Neural cell (in vitro differentiated cells): Measurements from ENCODE around the gene VEGFD. TPM values are rescaled to one million over a fixed set of nuclear protein-coding genes. Genes with fewer than 3 reads are reported as not detected.

Experiments
- H2AFZ ChIP-seq: fragments of 200-600, 300-800 bp; sonication (generic), shearing (Covaris generic); 2 replicates; pipeline ENCODE4 v1.6.0; 2014; ENCODE audit warnings: low read depth, mild to moderate bottlenecking, antibody characterized with exemption, low read length, moderate library complexity
- H3F3A ChIP-seq: fragments of 200-600 bp; shearing (Covaris generic); 2 replicates; pipeline ENCODE4 v1.6.1; 2016; ENCODE audit warnings: mild to moderate bottlenecking, moderate library complexity, mixed read lengths, antibody characterized with exemption, low read length; ENCODE audit not compliant: insufficient read depth, poor library complexity, severe bottlenecking
- H3K27ac ChIP-seq: fragments of 200-600, 300-800 bp; sonication (generic), shearing (Covaris generic); 2 replicates; pipeline ENCODE4 v1.5.1; 2014; ENCODE audit warnings: mild to moderate bottlenecking, low read length, moderate library complexity
- H3K27me3 ChIP-seq: fragments of 300-800, 200-600 bp; sonication (generic), shearing (Covaris generic); 2 replicates; pipeline ENCODE4 v1.6.0; 2014; ENCODE audit warnings: mild to moderate bottlenecking, low read depth, low read length, moderate library complexity; ENCODE audit not compliant: insufficient read depth
- H3K36me3 ChIP-seq: fragments of 300-800, 200-600 bp; sonication (generic), shearing (Covaris generic); 2 replicates; pipeline ENCODE4 v1.5.1; 2014; ENCODE audit warnings: mild to moderate bottlenecking, antibody characterized with exemption, low read length, moderate library complexity; ENCODE audit not compliant: insufficient read depth
- H3K4me2 ChIP-seq: fragments of 300-800, 200-600 bp; sonication (generic), shearing (Covaris generic); 2 replicates; pipeline ENCODE4 v1.6.0; 2014; ENCODE audit warnings: mild to moderate bottlenecking, low read length
- H3K4me3 ChIP-seq: fragments of 300-800, 200-600 bp; sonication (generic), shearing (Covaris generic); 2 replicates; pipeline ENCODE4 v1.5.1; 2014; ENCODE audit warnings: mild to moderate bottlenecking, low read length, moderate library complexity
- H3K79me2 ChIP-seq: fragments of 200-600 bp; shearing (Covaris generic); replicated peaks from 2 replicates; pipeline ENCODE4 v1.6.0; 2014; ENCODE audit warnings: mild to moderate bottlenecking, low read length, moderate library complexity; ENCODE audit not compliant: insufficient read depth
- H3K9ac ChIP-seq: fragments of 300-800, 200-600 bp; sonication (generic), shearing (Covaris generic); 2 replicates; pipeline ENCODE4 v1.6.1; 2016; ENCODE audit warnings: mild to moderate bottlenecking, low read length, mixed read lengths
- H3K9me2 ChIP-seq: fragments of 200-600 bp; shearing (Covaris generic); 2 replicates; pipeline ENCODE4 v1.6.1; 2016; ENCODE audit warnings: mild to moderate bottlenecking, low read length, mixed read lengths; ENCODE audit not compliant: insufficient read depth
- H3K9me3 ChIP-seq: fragments of 200-600, 300-800 bp; sonication (generic), shearing (Covaris generic); 2 replicates; pipeline ENCODE4 v1.6.1; 2016; ENCODE audit warnings: mild to moderate bottlenecking, mixed run types, low read length, moderate library complexity, mixed read lengths
- H4K20me1 ChIP-seq: fragments of 200-600 bp; shearing (Covaris generic); 2 replicates; pipeline ENCODE4 v1.6.1; 2016; ENCODE audit warnings: mild to moderate bottlenecking, mixed run types; ENCODE audit not compliant: insufficient read depth
- CTCF ChIP-seq: fragments of 450-650 bp; IDR thresholded peaks from 2 replicates; pipeline ENCODE4 v1.5.1; 2014; ENCODE audit warnings: antibody characterized with exemption, mild to moderate bottlenecking, moderate library complexity; ENCODE audit not compliant: poor library complexity, severe bottlenecking
- EP300 ChIP-seq: fragments of 450-650 bp; conservative IDR thresholded peaks from 2 replicates; pipeline ENCODE4 v1.6.1; 2014; ENCODE audit warnings: antibody characterized with exemption, mild to moderate bottlenecking, moderate library complexity; ENCODE audit not compliant: poor library complexity, severe bottlenecking
- EZH2 ChIP-seq: fragments of 200-600, 300-800 bp; shearing (Covaris generic), sonication (generic); IDR thresholded peaks from 2 replicates; pipeline ENCODE4 v1.6.1; 2014; ENCODE audit warnings: antibody characterized with exemption, low read length, borderline replicate concordance, mild to moderate bottlenecking; ENCODE audit not compliant: insufficient read depth, poor library complexity, severe bottlenecking
- MXI1 ChIP-seq: fragments of 450-650 bp; conservative IDR thresholded peaks from 2 replicates; pipeline ENCODE4 v1.6.1; 2014; ENCODE audit warnings: antibody characterized with exemption, mild to moderate bottlenecking; ENCODE audit not compliant: poor library complexity, severe bottlenecking
- POLR2AphosphoS5 ChIP-seq: IDR thresholded peaks from 2 replicates; pipeline ENCODE4 v1.6.1; 2012
- RAD21 ChIP-seq: fragments of 450-650 bp; conservative IDR thresholded peaks from 2 replicates; pipeline ENCODE4 v1.6.1; 2014; ENCODE audit warnings: antibody characterized with exemption, mild to moderate bottlenecking, moderate library complexity
- REST ChIP-seq: IDR thresholded peaks from 2 replicates; pipeline ENCODE4 v1.6.1; 2012; ENCODE audit warnings: borderline replicate concordance
- SMC3 ChIP-seq: fragments of 450-650 bp; conservative IDR thresholded peaks from 2 replicates; pipeline ENCODE4 v1.6.1; 2014; ENCODE audit warnings: antibody characterized with exemption, mild to moderate bottlenecking, moderate library complexity; ENCODE audit not compliant: poor library complexity
- TAF1 ChIP-seq: IDR thresholded peaks from 2 replicates; pipeline ENCODE4 v1.6.1; 2012; ENCODE audit warnings: low read depth
- polyA plus RNA-seq: library from polyadenylated mRNA; depleted of rRNA; stranded (reverse); fragments of >200 nt; gene quantifications from 2 replicates; pipeline ENCODE4 v1.2.3, GENCODE V29; 2014

The VEGFD gene
- polyA plus RNA-seq, 1 donor from 2014 or later = not detected

GRCh38 chrX:15319075-15319474, 65.1 kb downstream of the VEGFD start:
- H3K4me2 ChIP-seq = no peak overlapping the region
- no peaks in the 10 kb centered on the region for H3K9me3 ChIP-seq
- no peak overlapping the region for H3K9ac ChIP-seq
- H3K4me3 ChIP-seq = no peak overlapping the region
- no peaks in the 10 kb centered on the region for H3F3A ChIP-seq
- no peak overlapping the region for H3K27ac ChIP-seq
- H3K79me2 ChIP-seq = no peaks in the 10 kb centered on the region
- peaks cover 5% of the 10 kb centered on the region for H3K36me3 ChIP-seq
- no peak for TF ChIP-seq EP300
- H3K9me2 ChIP-seq = no peaks in the 10 kb centered on the region
- no peaks in the 10 kb centered on the region for H3K27me3 ChIP-seq
- H2AFZ ChIP-seq = no peak overlapping the region
- no peaks in the 10 kb centered on the region for H4K20me1 ChIP-seq

- Histone ChIP-seq H3K9me3 (no peaks in the 10 kb centered on the region), H3K9ac (no peak within 1 kb of the TSS), H3K4me2 (no peak within 1 kb of the TSS), H3K27ac (no peak within 1 kb of the TSS), H3F3A (no peaks in the 10 kb centered on the region), H3K4me3 (no peak within 1 kb of the TSS), H3K27me3 (no peaks in the 10 kb centered on the region), H4K20me1 (no peaks in the 10 kb centered on the region), H3K9me2 (no peaks in the 10 kb centered on the region), H3K79me2 (no peaks in the 10 kb centered on the region), H2AFZ (no peak within 1 kb of the TSS), H3K36me3 (no peaks in the 10 kb centered on the region)
- TF ChIP-seq REST (no peak), EP300 (no peak), TAF1 (no peak), EZH2 (no peak)
These were observed 68.7 kb downstream of the VEGFD start, which contains the start of gene ASB11 for GRCh38 chrX:15315509-15315908. TSS of gene ASB11 (minus strand) at chrX:15315640. CDS start at chrX:15315605, 35 bp downstream.

GRCh38 chrX:15314472-15314871, 69.7 kb downstream of the VEGFD start:
- H3K9me2 ChIP-seq = no peaks in the 10 kb centered on the region
- no peaks in the 10 kb centered on the region for H3K9me3 ChIP-seq

More at GRCh38 chrX:15314472-15314871, 69.7 kb downstream of the VEGFD start:
- Histone ChIP-seq H4K20me1 (no peaks in the 10 kb centered on the region), H3K36me3 (no peaks in the 10 kb centered on the region), H2AFZ (no peak overlapping the region), H3K27ac (no peak overlapping the region), H3K4me3 (no peak overlapping the region), H3F3A (no peaks in the 10 kb centered on the region), H3K27me3 (no peaks in the 10 kb centered on the region), H3K9ac (no peak overlapping the region), H3K4me2 (no peak overlapping the region), H3K79me2 (no peaks in the 10 kb centered on the region)
- TF ChIP-seq SMC3 = no peak
- TF ChIP-seq CTCF = no peak
- no peak for TF ChIP-seq TAF1
- TF ChIP-seq EZH2 = no peak
- TF ChIP-seq EP300 = no peak
- no peak for TF ChIP-seq RAD21
- no peak for TF ChIP-seq REST
- no peak for TF ChIP-seq POLR2AphosphoS5
- TF ChIP-seq MXI1 = no peak
